ENCODE data around the gene MOSMO. TPM values are rescaled to one million over a fixed set of nuclear protein-coding genes. Genes with fewer than 3 reads are reported as not detected.

Gene MOSMO
- total RNA-seq, 1 donor from 2014 or later: 16.8 TPM

DNA sequence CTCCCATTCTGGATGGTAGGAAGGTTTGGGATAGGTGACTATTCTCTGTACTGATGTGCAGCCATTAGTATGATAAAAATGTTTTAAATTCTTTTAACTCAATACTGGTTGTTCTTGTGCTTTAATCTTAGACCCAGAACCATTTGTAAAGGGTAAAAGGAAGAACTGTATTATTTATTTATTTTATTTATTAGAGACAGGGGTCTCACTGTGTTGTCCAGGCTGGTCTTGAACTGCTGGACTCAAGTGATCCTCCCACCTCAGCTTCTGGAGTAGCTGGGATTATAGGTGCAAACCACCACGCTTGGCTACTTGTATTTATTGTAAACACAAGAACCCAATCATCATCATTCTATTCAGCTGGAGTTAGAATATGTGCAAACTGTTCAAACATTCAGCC lies 2.2 kb upstream of the MOSMO start:
- H3K4me1 Mint-ChIP-seq (ENCODE audit: unreplicated experiment): peaks cover 32% of the 10 kb centered on the region
- DNase-seq (ENCODE audit: extremely low spot score, unreplicated experiment): no peak
- TF ChIP-seq, protein P1, sequence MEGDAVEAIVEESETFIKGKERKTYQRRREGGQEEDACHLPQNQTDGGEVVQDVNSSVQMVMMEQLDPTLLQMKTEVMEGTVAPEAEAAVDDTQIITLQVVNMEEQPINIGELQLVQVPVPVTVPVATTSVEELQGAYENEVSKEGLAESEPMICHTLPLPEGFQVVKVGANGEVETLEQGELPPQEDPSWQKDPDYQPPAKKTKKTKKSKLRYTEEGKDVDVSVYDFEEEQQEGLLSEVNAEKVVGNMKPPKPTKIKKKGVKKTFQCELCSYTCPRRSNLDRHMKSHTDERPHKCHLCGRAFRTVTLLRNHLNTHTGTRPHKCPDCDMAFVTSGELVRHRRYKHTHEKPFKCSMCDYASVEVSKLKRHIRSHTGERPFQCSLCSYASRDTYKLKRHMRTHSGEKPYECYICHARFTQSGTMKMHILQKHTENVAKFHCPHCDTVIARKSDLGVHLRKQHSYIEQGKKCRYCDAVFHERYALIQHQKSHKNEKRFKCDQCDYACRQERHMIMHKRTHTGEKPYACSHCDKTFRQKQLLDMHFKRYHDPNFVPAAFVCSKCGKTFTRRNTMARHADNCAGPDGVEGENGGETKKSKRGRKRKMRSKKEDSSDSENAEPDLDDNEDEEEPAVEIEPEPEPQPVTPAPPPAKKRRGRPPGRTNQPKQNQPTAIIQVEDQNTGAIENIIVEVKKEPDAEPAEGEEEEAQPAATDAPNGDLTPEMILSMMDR (IDR thresholded peaks at IDR 0.05): no peak
- no peaks in the 10 kb centered on the region for H3K27me3 Mint-ChIP-seq (ENCODE audit: unreplicated experiment)
- no peaks in the 10 kb centered on the region for H3K9me3 Mint-ChIP-seq (ENCODE audit: unreplicated experiment)
- H3K4me3 Mint-ChIP-seq (ENCODE audit: unreplicated experiment): no peak overlapping the region
- no peak overlapping the region for H3K27ac Mint-ChIP-seq (ENCODE audit: unreplicated experiment)
- H3K36me3 Mint-ChIP-seq (ENCODE audit: unreplicated experiment): peaks cover 3% of the 10 kb centered on the region

DNA sequence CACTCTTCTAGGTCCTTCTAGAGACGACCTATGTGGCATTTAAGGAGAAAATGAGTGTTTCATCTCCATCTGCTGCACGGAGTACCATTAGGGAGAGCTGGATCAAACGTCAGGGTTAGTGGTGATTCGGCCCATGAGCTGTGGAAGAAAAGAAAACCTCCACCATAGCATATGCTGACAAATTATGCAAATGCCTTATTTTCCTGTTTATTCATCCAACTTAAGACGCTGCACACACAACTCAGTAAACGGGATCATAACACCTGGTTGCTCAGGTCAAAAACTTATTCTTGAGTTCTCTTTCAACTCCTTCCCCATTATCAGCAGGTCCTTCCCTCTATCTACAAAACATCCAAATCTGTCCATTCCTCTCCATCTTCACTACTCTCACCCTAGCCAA lies 1.3 kb upstream of the MOSMO start:
- no peak for DNase-seq (ENCODE audit: extremely low spot score, unreplicated experiment)
- H3K27ac Mint-ChIP-seq (ENCODE audit: unreplicated experiment): no peak overlapping the region
- peaks cover 3% of the 10 kb centered on the region for H3K36me3 Mint-ChIP-seq (ENCODE audit: unreplicated experiment)
- no peaks in the 10 kb centered on the region for H3K27me3 Mint-ChIP-seq (ENCODE audit: unreplicated experiment)
- no peaks in the 10 kb centered on the region for H3K9me3 Mint-ChIP-seq (ENCODE audit: unreplicated experiment)
- TF ChIP-seq, protein P1 (IDR thresholded peaks at IDR 0.05): no peak
- H3K4me3 Mint-ChIP-seq (ENCODE audit: unreplicated experiment): peak overlapping the region; percentile 87
- peaks cover 25% of the 10 kb centered on the region for H3K4me1 Mint-ChIP-seq (ENCODE audit: unreplicated experiment)

DNA sequence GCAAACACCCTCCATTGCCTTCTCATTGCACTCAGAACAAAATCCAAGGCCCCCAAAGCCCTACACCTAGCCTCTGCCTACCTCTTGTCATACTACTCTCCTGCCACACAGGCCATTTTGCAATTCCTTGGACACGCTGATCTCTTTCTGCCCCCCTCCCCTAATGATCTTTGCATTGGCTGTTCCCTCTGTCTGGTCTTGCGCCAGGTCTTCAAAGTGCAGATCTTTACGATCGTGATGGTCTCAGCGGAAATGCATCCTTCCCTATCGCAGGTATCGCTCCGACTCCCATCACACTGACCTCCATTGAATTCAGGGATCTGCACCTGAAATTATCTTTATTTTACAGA lies 777 bp upstream of the MOSMO start:
- TF ChIP-seq, protein P1 (IDR thresholded peaks at IDR 0.05): no peak
- peaks cover 25% of the 10 kb centered on the region for H3K4me1 Mint-ChIP-seq (ENCODE audit: unreplicated experiment)
- peak overlapping the region; percentile 87 for H3K4me3 Mint-ChIP-seq (ENCODE audit: unreplicated experiment)
- H3K27ac Mint-ChIP-seq (ENCODE audit: unreplicated experiment): peak overlapping the region; percentile 77
- H3K27me3 Mint-ChIP-seq (ENCODE audit: unreplicated experiment): no peaks in the 10 kb centered on the region
- no peak for DNase-seq (ENCODE audit: extremely low spot score, unreplicated experiment)
- no peaks in the 10 kb centered on the region for H3K9me3 Mint-ChIP-seq (ENCODE audit: unreplicated experiment)
- peaks cover 3% of the 10 kb centered on the region for H3K36me3 Mint-ChIP-seq (ENCODE audit: unreplicated experiment)

DNA sequence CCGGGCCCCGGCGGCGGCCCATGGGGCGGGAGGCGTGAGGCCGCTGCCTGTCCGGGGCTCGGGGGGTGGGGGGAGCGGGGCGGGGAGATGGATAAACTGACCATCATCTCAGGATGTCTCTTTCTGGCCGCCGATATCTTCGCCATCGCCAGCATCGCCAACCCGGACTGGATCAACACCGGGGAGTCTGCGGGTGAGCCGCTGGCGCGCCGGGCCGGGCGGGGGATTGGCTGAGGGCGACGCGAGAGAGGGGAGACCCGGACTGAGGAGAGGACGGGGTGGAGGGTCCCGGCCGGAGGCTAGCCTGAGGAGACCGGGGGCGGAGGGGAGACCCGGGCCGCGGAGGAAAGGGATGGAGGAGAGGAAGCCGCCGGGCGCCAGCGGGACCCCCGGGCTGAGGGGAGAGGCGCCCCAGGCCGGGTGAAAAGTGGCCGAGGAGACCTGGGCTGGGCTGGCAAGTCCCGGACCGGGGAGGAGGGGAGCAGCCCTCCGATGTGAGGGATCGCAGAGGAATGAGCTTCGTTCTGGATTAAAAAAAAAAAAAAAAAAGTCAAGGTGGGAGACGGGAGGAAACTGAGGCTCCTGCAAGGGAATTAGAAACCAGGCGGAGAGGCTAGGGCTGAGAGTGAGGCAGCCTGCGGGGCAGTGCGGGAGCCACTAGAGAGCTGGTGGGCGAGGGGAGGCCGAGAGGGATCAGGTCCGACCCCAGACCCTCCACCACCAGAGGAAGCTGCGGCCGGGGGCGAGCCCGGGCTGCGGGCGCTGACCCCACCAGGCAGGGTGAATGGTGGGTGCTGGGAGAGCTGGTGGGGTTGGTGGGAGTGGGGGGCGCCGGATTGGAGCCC lies 526 bp downstream of the MOSMO start:
- TF ChIP-seq, protein P1 (IDR thresholded peaks at IDR 0.05): no peak
- no peaks in the 10 kb centered on the region for H3K27me3 Mint-ChIP-seq (ENCODE audit: unreplicated experiment)
- H3K4me3 Mint-ChIP-seq (ENCODE audit: unreplicated experiment): peak overlapping the region; percentile 90
- no peaks in the 10 kb centered on the region for H3K9me3 Mint-ChIP-seq (ENCODE audit: unreplicated experiment)
- H3K4me1 Mint-ChIP-seq (ENCODE audit: unreplicated experiment): peaks cover 25% of the 10 kb centered on the region
- peak overlapping the region; percentile 76 for H3K27ac Mint-ChIP-seq (ENCODE audit: unreplicated experiment)
- DNase-seq (ENCODE audit: extremely low spot score, unreplicated experiment): no peak
- peaks cover 3% of the 10 kb centered on the region for H3K36me3 Mint-ChIP-seq (ENCODE audit: unreplicated experiment)

DNA sequence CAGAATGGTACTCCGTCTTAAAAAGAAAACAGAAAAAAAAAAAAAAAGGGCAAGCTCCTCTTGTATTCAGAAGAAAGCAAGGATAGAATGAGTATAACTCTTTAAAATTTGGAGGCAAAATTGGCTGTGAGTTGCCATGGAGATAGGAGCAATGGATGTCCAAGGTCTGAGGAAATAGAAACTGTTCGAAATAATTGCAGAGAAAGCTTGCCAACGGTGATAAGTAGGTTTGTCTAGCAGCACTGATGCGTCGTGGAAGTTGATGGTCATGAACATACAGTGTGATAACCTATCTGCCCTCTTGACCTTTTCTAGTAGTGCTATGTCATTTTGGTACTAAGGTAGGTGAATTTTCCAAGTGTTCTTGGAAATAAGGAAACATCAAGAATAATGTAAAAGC lies 3.0 kb downstream of the MOSMO start:
- TF ChIP-seq, protein P1 (IDR thresholded peaks at IDR 0.05): no peak
- H3K27ac Mint-ChIP-seq (ENCODE audit: unreplicated experiment): no peak overlapping the region
- peaks cover 25% of the 10 kb centered on the region for H3K4me1 Mint-ChIP-seq (ENCODE audit: unreplicated experiment)
- DNase-seq (ENCODE audit: extremely low spot score, unreplicated experiment): no peak
- H3K36me3 Mint-ChIP-seq (ENCODE audit: unreplicated experiment): peaks cover 3% of the 10 kb centered on the region
- no peaks in the 10 kb centered on the region for H3K9me3 Mint-ChIP-seq (ENCODE audit: unreplicated experiment)
- no peaks in the 10 kb centered on the region for H3K27me3 Mint-ChIP-seq (ENCODE audit: unreplicated experiment)
- H3K4me3 Mint-ChIP-seq (ENCODE audit: unreplicated experiment): no peak overlapping the region

Data from osteocyte (in vitro differentiated cells).